Mucosa of gallbladder (tissue), 1 donor: Measurements from ENCODE around the gene C1QTNF1. TPM values are rescaled to one million over a fixed set of nuclear protein-coding genes. Genes with fewer than 3 reads are reported as not detected.

Source experiments
- DNase-seq: peaks from one replicate; pipeline ENCODE4 v3.0.0-alpha.2; 2020; ENCODE audit warnings: low spot score
- total RNA-seq: library from RNA; stranded (reverse); gene quantifications from one replicate; pipeline ENCODE4 v1.2.1, GENCODE V29; 2021
- donor health status: DM: no; HTN: no; CAD: no.

Gene C1QTNF1
- 45.3 TPM for total RNA-seq

GRCh38 chr17:79023886-79024771 is at the start of gene C1QTNF1:
Gene C1QTNF1, plus strand, starts transcription at chr17:79024169. Its CDS starts 19,800 bp downstream, at chr17:79043969.
- DNase-seq: no peak

GRCh38 chr17:78974635-78975591 is 49.1 kb upstream of the C1QTNF1 start:
- DNase-seq: peak; percentile 71

- DNase-seq: no peak
These were observed 46.9 kb upstream of the C1QTNF1 start for GRCh38 chr17:78976907-78977680.

DNA sequence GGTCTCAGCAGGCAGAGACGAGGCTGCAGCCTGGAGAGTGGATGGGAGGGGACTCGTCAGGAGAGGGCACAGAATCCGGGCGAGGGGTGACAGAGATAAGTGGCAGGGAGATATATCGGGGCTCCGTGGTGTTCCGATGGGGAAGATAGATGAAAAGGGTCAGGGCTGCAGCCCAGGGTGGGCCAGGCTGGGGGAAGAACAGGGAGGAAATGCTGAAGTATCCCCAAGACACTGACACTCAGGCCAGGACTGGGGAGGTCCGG is 46.4 kb upstream of the C1QTNF1 start:
- DNase-seq: no peak

- DNase-seq: no peak
These were observed 45.7 kb upstream of the C1QTNF1 start for GRCh38 chr17:78977997-78978973.

- DNase-seq: peak; percentile 69
These were observed 44.0 kb upstream of the C1QTNF1 start, which contains the start of gene LGALS3BP for GRCh38 chr17:78979780-78980623. Gene LGALS3BP, minus strand, starts transcription at chr17:78979923. Its CDS starts 2,732 bp downstream, at chr17:78977191.

DNA sequence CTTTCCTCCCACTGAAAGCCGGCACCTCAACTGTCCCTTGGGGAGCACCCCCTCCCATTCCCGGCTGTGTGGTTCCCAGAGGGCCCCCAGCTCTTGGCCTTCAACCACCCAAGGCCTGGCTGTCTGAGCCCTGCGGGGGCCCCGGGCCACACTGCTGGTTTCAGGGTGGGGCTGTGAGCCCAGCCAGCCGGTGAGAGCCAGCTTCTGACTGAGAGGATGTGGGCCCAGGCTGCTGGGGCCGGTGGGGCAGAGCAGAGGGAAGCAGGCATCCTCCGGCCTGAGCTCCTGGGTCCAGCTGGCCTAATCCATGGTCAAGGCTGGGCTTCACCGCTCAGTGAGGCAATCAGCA is 43.4 kb upstream of the C1QTNF1 start:
- no peak for DNase-seq

GRCh38 chr17:78981010-78981888 is 42.7 kb upstream of the C1QTNF1 start:
- DNase-seq: no peak

- DNase-seq: no peak
These were observed 38.6 kb upstream of the C1QTNF1 start for GRCh38 chr17:78985395-78985794.

GRCh38 chr17:78986048-78986648 is 37.8 kb upstream of the C1QTNF1 start:
- peak; percentile 58 for DNase-seq

GRCh38 chr17:78986649-78987328 is 37.2 kb upstream of the C1QTNF1 start:
- DNase-seq: peak; percentile 59

- no peak for DNase-seq
These were observed 35.8 kb upstream of the C1QTNF1 start for GRCh38 chr17:78988152-78988551.

DNA sequence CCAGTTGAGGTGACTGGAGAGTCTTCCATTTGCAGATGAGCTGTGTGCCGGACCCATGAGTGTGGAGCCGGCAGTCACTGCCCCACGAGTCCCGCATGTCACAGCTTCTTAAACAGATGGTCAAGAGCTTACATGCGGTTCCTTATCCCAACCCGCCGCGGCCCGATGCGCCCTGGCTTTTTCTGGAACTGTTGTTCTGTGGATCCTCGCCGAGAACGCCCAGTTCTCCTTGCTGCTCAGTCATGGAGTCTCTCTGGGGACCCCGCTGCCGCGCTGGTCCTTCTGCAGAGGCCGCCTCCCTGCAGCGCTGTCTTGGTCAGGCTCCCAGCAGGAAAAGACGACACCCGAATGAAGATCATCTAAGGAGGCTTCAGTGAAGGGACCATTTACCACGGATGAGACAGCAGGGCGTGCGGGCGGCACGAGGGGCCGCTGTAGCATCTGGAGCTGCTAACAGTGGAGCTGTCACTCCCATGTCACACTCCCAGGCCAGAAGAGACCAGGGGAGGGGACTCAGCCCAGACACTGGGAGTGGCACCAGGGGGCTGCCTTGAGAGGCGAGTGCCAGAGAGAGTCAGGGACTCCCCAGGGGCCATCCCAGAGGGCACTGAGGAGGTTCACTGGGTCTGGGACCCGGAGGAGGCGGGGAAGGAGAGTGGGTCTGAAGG is 33.5 kb upstream of the C1QTNF1 start:
- DNase-seq: no peak

DNA sequence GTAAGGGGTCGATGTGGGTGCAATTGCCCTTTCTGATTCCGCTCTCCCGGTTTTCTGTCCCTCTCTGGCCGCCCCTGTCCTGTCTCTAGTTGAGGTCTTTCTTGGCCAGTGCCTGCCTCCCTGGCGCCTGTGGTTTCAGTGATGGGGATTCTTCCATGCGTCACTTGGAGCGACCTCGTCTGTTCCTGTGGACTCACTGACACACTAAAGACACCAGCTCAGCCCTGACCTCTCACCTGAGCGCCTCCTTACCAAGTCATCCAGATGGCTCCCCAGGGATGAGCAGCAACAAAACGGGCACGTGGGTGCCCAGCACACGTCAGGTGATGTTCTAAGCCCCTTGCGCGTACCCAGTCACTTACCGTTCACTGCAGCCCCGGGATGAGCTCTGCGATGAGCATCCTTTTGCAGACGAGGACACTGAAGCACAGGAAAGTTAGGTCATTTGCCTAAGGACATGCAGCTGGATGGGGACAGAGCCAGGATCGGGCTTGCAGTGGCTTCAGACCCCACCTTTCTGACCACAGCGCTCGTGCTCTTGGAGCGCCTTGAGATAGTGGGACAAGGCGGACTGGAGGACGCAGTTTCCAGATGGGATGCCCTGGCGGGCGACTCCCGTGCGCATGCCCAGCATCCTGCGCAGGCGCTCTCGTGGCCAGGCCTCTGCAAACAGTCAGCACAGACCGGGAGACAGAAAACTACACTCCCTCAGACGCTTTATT is 32.8 kb upstream of the C1QTNF1 start:
- no peak for DNase-seq

GRCh38 chr17:78991906-78992532 is 31.9 kb upstream of the C1QTNF1 start:
- DNase-seq: no peak
